B cell (primary cell): ENCODE data around the gene KCNIP2. TPM values are rescaled to one million over a fixed set of nuclear protein-coding genes. Genes with fewer than 3 reads are reported as not detected.

Source experiments
- ATAC-seq: fragments of 200-7000 bp; cut with Tn5 transposase; one replicate; pipeline ENCODE4 v1.10.0; 2021; ENCODE audit warnings: low read depth, mild to moderate bottlenecking, moderate number of reproducible peaks, moderate library complexity
- CTCF ChIA-PET: fragments of 350-600 bp; sonication (Branson Sonifier 250); formaldehyde crosslinking; loops from one replicate; lab custom pipeline; 2021; ENCODE audit warnings: antibody characterized with exemption, inconsistent platforms; lab: Charles Lee
- POLR2A ChIA-PET: fragments of 350-600 bp; sonication (Branson Sonifier 250); formaldehyde crosslinking; loops from one replicate; lab custom pipeline; 2021; ENCODE audit warnings: antibody characterized with exemption; lab: Charles Lee
- DNase-seq: peaks from one replicate; pipeline ENCODE4 v3.0.0; 2013
- H2AFZ ChIP-seq: 2 replicates; pipeline ENCODE4 v1.6.1; 2012; ENCODE audit warnings: mild to moderate bottlenecking, low read depth, low read length; ENCODE audit not compliant: insufficient read depth, poor library complexity, severe bottlenecking
- H3K27ac ChIP-seq, 2 donors: 1 replicate in 1 of 2; 2 replicates in 1 of 2; pipeline ENCODE4 v1.5.1; 2012 to 2013; ENCODE audit warnings: low read length in 2 of 2, mild to moderate bottlenecking in 2 of 2, moderate library complexity in 1 of 2
- H3K27me3 ChIP-seq, 4 experiments: fragments of 200-600 bp in 1 of 4; sonication (generic) in 1 of 4; replicated peaks in 1 of 4; 1 replicate in 2 of 4; 2 replicates in 2 of 4; pipeline versions ENCODE4 v1.6.1 to v1.7.0; 2013 to 2016; ENCODE audit warnings: low read length in 3 of 4, mild to moderate bottlenecking in 2 of 4, mixed read lengths in 1 of 4, moderate library complexity in 1 of 4; ENCODE audit not compliant: insufficient read depth in 4 of 4, control insufficient read depth in 3 of 4; ENCODE audit errors: control extremely low read depth in 1 of 4
- H3K36me3 ChIP-seq, 2 experiments: replicated peaks in 1 of 2; 1 replicate in 1 of 2; 2 replicates in 1 of 2; pipeline versions ENCODE4 v1.6.1 to v1.7.1; 2013; ENCODE audit warnings: low read length in 1 of 2; ENCODE audit not compliant: insufficient read depth in 2 of 2, control insufficient read depth in 1 of 2; ENCODE audit errors: control extremely low read depth in 1 of 2, extremely low read depth in 1 of 2
- H3K4me1 ChIP-seq, 2 donors: fragments of 200-600 bp in 1 of 2; sonication (generic) in 1 of 2; 1 replicate in 1 of 2; 2 replicates in 1 of 2; pipeline versions ENCODE4 v1.5.1 to v1.6.1; 2013 to 2017; ENCODE audit warnings: low read length in 2 of 2; ENCODE audit not compliant: control insufficient read depth in 2 of 2, insufficient read depth in 2 of 2
- H3K4me2 ChIP-seq: replicated peaks from 2 replicates; pipeline ENCODE3; 2012; ENCODE audit warnings: mild to moderate bottlenecking, low read depth, low read length; ENCODE audit not compliant: poor library complexity, severe bottlenecking
- H3K4me3 ChIP-seq, 5 experiments: fragments of 200-600 bp in 1 of 5; sonication (generic) in 1 of 5; 1 replicate in 3 of 5; 2 replicates in 2 of 5; pipeline versions ENCODE4 v1.5.1 to v1.7.0; 2011 to 2016; ENCODE audit warnings: low read length in 4 of 5, mild to moderate bottlenecking in 4 of 5, low read depth in 2 of 5, control low read depth in 1 of 5, moderate library complexity in 1 of 5; ENCODE audit not compliant: insufficient read depth in 1 of 5; ENCODE audit errors: control extremely low read depth in 1 of 5, extremely low read depth in 1 of 5
- H3K79me2 ChIP-seq: fragments of 200-600 bp; sonication (generic); one replicate; pipeline ENCODE4 v1.6.0; 2016; ENCODE audit warnings: low read length; ENCODE audit not compliant: control insufficient read depth, insufficient read depth
- H3K9ac ChIP-seq: fragments of 200-600 bp; sonication (generic); 2 replicates; pipeline ENCODE4 v1.6.1; 2017; ENCODE audit warnings: mild to moderate bottlenecking, low read length, moderate library complexity
- H3K9me3 ChIP-seq, 3 donors: one replicate each; pipeline versions ENCODE4 v1.6.1 to v1.7.1; 2013; ENCODE audit warnings: low read length in 2 of 3; ENCODE audit not compliant: control insufficient read depth in 2 of 3, insufficient read depth in 1 of 3; ENCODE audit errors: control extremely low read depth in 1 of 3
- H4K20me1 ChIP-seq: 2 replicates; pipeline ENCODE4 v1.6.0; 2012; ENCODE audit warnings: mild to moderate bottlenecking, low read length; ENCODE audit not compliant: insufficient read depth, control insufficient read depth, poor library complexity, severe bottlenecking
- H3K27ac Mint-ChIP-seq: one replicate; pipeline ENCODE4 v1.8.0; 2021; ENCODE audit warnings: mixed read lengths
- H3K27me3 Mint-ChIP-seq: one replicate; pipeline ENCODE4 v1.8.0; 2021; ENCODE audit warnings: mixed read lengths
- H3K4me1 Mint-ChIP-seq: one replicate; pipeline ENCODE4 v1.8.0; 2021; ENCODE audit warnings: mixed read lengths
- H3K4me3 Mint-ChIP-seq: one replicate; pipeline ENCODE4 v1.8.0; 2021; ENCODE audit warnings: mixed read lengths
- H3K9me3 Mint-ChIP-seq: one replicate; pipeline ENCODE4 v1.8.0; 2022; ENCODE audit warnings: mixed read lengths; ENCODE audit not compliant: insufficient read depth
- EZH2 ChIP-seq: IDR thresholded peaks from 2 replicates; pipeline ENCODE4 v1.6.1; 2012; ENCODE audit warnings: borderline replicate concordance, low read depth, mild to moderate bottlenecking, moderate library complexity, low read length; ENCODE audit not compliant: insufficient read depth, poor library complexity, severe bottlenecking
- WGBS: methylation state at CpG from one replicate; pipeline ENCODE4 v1.1.5; 2013; ENCODE audit warnings: missing lambda C conversion rate; ENCODE audit not compliant: insufficient coverage; 5-methylcytosine and 5-hydroxymethylcytosine counted together
- intact Hi-C: fragments of 100-400 bp; cut with micrococcal nuclease; formaldehyde crosslinking; loops from one replicate; pipeline ENCODE4 v1.10.0; 2022
- polyA plus RNA-seq: library from polyadenylated mRNA; depleted of rRNA; stranded (reverse); fragments of >200 nt; gene quantifications from 2 replicates; pipeline ENCODE4 v1.2.3, GENCODE V29; 2012
- total RNA-seq, 2 donors: library from RNA; stranded (reverse); fragments of 120-200 nt in 1 of 2; gene quantifications; 1 replicate in 1 of 2; 2 replicates in 1 of 2; pipeline versions ENCODE4 v1.2.3 to v1.2.4, GENCODE V29; 2013 to 2022
- TF ChIP-seq, protein P1 (sequence below): fragments of 200-600 bp; IDR thresholded peaks from one replicate; pipeline ENCODE4 v1.8.0; 2022; ENCODE audit warnings: antibody characterized with exemption, mild to moderate bottlenecking

Gene KCNIP2
- total and polyA plus RNA-seq, 2 donors (not counting 1 experiment from before 2014, with no cell fraction given), result 3.5 to 34.7 TPM

DNA sequence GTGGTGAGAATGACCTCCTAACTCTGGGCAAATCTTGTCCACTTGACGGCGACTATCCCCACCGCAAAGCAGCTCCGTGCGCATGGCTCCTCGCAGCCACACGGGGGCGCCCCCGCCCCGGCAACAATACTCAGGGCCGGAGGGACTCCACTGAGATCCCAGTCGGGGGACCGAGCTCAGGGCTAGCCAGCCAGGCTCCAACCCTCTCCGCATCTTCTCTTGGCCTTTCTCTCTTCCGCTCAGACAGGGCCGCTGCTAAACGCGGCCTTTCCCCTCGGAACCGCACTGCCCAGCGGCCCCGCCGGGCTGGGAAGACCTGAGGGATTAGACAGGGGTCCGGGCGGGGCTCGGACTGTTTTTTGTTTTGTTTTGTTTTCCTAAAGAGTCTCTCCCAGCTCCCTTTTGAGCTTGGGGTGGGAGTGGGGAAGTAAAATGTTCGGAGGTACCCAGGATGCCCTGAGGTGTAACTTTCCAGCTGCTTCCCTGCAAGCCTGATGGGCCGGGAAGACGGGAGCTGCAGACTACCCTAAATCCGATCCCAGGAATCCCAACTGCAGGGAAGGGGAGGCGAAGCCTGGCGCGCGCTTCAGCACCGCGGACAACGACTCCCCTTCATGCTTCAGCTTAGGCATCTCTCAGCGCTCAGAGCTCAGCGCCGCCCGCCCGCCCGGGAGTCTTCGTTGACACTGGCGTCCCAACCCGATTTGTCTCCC, 2.7 kb downstream of the KCNIP2 start:
- DNase-seq, result peak; percentile 88
- peaks cover 50 to 60% of the 10 kb centered on the region in 2 donors for H3K4me1 ChIP-seq
- peak overlapping the region in 4 of 5 experiments; percentile 44 to 79 (median 68) for H3K4me3 ChIP-seq
- H3K27me3 ChIP-seq, result no peaks in the 10 kb centered on the region
- peak overlapping the region in 1 of 2 donors; percentile 51 for H3K27ac ChIP-seq
- peak overlapping the region; percentile 98 for H3K4me2 ChIP-seq
- intact Hi-C loops, result loop anchor here (1.0 to 5.0 kb wide), 8 partner anchors 10 to 276 kb away; partner anchors contain the start of gene HPS6
- POLR2A ChIA-PET, result interaction anchor here (0.7 to 3.0 kb wide), 9 partner anchors 8 to 226 kb away, joined by 3 to 34 read pairs (median 5); partner anchors contain the start of genes ARMH3 and OGA
- H4K20me1 ChIP-seq, result peaks cover 56% of the 10 kb centered on the region
- peak overlapping the region; percentile 72 for H3K9ac ChIP-seq
- peak; percentile 59 for ATAC-seq
- peak overlapping the region; percentile 95 for H3K4me3 Mint-ChIP-seq
- H3K9me3 ChIP-seq, result peaks cover 0 to 3% (median 0%) of the 10 kb centered on the region in 3 donors
- H3K27me3 Mint-ChIP-seq, result no peaks in the 10 kb centered on the region
- CTCF ChIA-PET, result interaction anchor here (0.7 to 15.2 kb wide), 65 partner anchors 9 to 388 kb away, joined by 3 to 581 read pairs (median 5); partner anchors contain the start of genes ARMH3, HPS6, NPM3 and OGA
- TF ChIP-seq, protein P1, sequence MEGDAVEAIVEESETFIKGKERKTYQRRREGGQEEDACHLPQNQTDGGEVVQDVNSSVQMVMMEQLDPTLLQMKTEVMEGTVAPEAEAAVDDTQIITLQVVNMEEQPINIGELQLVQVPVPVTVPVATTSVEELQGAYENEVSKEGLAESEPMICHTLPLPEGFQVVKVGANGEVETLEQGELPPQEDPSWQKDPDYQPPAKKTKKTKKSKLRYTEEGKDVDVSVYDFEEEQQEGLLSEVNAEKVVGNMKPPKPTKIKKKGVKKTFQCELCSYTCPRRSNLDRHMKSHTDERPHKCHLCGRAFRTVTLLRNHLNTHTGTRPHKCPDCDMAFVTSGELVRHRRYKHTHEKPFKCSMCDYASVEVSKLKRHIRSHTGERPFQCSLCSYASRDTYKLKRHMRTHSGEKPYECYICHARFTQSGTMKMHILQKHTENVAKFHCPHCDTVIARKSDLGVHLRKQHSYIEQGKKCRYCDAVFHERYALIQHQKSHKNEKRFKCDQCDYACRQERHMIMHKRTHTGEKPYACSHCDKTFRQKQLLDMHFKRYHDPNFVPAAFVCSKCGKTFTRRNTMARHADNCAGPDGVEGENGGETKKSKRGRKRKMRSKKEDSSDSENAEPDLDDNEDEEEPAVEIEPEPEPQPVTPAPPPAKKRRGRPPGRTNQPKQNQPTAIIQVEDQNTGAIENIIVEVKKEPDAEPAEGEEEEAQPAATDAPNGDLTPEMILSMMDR, result peak; percentile 91
- TF ChIP-seq EZH2, result no peak
- H2AFZ ChIP-seq, result peak overlapping the region; percentile 68
- no peaks in the 10 kb centered on the region for H3K9me3 Mint-ChIP-seq
- peaks cover 44% of the 10 kb centered on the region for H3K79me2 ChIP-seq
- H3K4me1 Mint-ChIP-seq, result peaks cover 52% of the 10 kb centered on the region
- peaks cover 0 to 7% of the 10 kb centered on the region in 2 experiments for H3K36me3 ChIP-seq
- 7% methylated on average over 43 of the region's 46 CpGs for WGBS
- peak overlapping the region; percentile 92 for H3K27ac Mint-ChIP-seq
